ENCODE data around the gene MMP28.
"Not testable (repeated sequence)": the region's sequence is repeated elsewhere in the genome, so short reads cannot be mapped to it uniquely, and the experiment has no call there.

Gene MMP28

GRCh38 chr17:35765756-35766488 lies 29.5 kb downstream of the MMP28 start:
- no peak for DNase-seq

DNA sequence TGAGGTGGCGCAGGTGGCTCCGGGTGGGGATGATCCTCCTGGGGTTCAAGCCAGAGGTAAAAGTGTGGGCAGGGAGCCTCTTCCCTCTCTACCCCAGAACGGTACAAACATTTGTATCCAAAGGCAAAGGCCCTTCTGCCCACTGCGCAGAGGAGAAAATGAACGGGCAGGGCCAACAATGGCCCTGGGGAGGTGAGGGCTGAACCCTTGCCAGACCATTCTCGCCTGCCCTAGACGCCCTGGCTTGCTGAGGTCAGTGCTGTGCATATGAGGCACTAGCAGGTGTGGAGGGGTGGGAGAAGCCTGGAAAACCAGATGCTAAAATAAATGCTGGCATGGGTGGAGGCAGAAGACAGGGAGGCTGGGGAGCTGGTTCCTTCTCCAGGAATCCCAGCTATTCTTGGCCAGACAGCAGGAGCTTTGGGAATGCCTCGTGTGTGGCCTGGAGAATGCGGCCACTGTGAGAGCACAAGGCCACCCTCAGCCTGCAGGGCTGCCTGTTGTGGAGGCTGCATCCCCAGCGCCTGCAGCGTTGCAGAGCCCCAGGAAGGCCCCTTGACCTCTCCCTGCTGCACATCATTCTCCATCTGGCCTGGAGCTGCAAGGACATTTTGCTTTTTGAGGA lies 30.2 kb downstream of the MMP28 start:
- DNase-seq = peak; percentile 38

DNA sequence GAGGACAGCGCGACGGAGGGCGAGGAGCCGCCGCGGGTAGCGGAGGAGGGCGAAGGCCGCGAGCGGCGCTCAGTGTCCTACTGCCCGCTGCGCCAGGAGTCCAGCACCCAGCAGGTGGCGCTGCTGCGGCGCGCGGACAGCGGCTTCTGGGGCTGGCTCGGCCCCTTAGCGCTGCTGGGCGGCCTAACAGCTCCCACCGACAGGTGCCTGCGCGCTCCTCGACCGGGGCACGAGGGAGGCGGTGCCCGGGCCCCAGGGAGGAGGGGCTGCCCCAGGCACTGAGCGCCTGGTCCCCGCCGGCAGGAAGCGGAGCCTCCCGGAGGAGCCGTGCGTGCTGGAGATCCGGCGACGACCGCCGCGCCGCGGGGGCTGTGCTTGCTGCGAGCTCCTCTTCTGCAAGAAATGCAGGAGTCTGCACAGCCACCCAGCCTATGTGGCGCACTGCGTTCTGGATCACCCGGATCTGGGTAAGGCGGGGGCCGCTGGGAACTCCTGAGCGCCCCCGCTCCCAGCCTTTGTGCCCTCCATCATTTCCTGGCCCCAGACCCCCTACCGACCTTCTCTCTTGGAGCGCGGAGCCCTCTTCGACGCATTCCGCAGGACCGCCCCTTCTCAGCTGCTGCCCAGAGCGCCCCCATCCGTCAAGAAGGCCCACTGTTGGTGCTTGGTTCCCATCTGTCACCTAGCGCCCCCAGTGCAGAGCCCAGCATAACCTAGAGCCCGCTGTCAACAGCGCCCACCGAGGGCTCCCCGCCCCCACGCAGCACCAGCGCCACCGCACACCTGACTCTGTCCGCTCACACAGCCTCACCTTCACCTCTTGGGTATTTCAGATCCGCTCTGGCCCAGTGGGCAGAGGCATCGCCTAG lies 31.1 kb downstream of the MMP28 start:
- DNase-seq = peak; percentile 86

DNA sequence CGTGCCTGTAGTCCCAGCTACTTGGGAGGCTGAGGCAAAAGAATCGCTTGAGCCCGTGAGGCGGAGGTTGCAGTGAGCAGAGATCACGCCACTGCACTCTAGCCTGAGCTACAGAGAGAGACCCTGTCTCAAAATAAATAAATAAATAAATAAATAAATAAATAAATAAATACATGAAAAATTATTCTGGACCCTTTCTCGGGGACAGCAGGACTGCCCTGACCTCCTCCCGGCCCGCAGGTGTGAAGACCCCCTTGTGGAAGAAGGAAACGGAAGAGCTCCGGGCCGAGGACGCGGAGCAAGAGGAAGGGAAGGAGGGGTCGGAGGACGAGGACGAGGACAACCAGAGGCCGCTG lies 31.7 kb downstream of the MMP28 start:
- no peak for DNase-seq

DNA sequence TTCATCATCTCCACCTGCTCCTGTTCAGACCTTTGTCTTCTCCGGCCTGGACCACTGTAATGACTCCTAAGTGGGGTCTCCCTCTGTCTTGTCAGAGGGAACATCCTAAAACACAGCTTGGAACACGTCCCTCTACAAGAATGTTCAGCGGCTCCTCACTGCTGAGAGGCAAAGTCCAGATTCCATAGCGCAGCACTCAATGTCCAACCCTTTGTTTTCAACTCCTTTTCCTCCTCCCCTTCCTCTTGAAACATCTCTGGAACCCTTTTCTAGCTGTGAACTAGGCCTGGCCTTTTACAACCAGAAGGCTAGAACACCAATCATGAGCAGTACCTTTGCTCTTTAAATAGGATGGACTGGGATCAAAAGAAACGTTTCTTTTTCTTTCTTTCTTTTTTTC lies 33.8 kb downstream of the MMP28 start:
- DNase-seq = no peak

- DNase-seq = no peak
Measured at GRCh38 chr17:35760587-35760986, 34.9 kb downstream of the MMP28 start, which contains the start of gene C17orf50. Gene C17orf50 (plus strand): TSS chr17:35760887. CDS start chr17:35760942, 55 bp downstream.

DNA sequence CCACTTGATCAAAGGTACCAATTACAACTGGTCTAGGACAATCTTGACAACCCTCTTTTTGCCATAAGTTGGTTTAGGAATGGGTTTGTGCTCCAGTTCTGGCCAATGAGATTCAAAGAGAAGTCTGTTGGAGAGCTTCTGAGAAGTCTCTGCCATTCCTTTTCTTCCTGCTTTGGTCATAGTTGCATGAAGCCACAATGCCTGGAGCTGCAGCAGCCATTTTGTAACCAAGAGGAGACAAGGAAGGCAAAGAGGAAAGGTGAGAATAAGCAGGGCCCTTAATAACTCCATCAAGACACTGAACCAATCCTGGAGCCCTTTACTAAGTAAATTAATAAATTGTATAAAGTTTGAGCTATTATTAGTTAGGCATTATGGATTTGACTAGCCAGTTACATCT lies 38.2 kb downstream of the MMP28 start:
- DNase-seq = no peak

DNA sequence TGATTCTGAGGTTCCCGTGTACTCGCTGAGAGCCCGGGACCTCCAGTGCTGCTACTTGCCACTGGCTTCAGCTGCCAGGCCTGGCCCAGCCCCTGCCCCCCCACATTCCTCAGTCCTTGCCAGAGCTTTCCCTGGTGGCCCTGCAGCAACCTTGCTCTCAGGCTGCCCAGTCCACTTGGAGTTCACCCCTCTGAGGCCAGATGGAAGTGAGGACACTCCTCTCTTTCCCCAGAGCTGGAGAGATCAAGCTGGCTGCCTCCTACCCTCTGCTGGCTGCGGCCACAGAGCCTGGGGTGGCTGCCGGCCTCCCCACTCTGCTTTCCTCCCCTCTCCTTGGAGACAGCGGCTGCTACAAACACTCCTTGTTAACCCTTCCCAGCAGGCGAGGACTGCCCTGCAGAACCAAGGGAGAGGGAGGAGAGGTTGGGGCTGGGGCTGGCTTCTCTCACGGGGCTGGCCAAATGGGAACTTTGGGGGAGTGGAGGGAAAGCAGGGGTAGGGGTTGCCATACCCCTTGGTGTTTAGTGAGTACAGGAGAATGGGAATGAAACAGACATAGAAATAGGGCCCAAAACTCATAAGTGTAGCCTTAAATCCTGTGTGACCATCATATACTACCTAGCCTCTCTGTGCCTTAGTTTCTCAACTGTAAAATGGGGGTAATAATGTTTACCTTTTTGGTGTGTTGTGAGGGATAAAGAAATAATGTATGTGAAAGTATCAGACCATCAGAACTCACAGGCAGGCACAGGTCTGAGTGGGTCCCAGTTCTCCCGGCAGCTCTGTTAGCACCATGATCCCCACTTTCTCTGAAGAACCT lies 42.3 kb downstream of the MMP28 start, which contains the start of gene GAS2L2:
Gene GAS2L2, minus strand, starts transcription at position 295 of the 820 bp plus-strand sequence. CDS start 389 bp downstream, outside the sequence.
- DNase-seq = no peak

DNA sequence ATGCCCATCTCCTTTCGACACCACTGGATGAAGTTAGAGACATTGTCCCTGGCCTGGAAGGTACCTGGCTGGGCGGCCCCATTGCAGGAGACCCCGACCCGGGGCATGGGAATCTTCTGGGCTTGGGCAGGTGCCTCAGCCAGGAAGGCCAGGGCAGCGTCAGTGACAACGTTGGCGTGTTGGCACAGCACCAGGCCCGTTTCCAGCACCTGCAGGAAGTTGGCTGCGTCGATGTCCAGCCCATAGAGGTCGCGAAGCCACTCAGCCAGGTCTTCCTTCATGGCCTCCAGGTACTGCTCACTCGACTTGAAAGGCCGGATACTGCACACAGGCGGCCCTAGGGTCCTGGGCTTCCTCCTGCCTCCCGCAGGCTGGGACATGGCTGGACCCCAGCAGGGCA lies 43.0 kb downstream of the MMP28 start:
- DNase-seq = no peak

DNA sequence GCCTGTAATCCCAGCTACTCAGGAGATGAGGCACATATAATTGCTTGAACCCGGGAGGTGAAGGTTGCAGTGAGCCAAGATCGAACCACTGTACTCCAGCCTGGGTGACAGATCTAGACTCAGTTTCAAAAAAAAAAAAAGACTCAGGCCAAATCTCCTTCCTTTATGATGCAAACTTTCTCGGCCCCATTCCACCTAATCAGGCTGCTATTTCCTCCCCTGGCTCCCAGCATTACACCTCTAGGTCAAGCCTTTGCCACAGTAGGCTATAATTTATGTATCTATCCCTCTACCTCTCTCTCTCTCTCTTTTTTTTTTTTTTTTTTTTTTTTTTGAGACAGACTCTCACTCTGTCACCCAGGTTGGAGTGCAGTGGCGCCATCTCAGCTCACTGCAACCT lies 43.9 kb downstream of the MMP28 start:
- DNase-seq = not testable (repeated sequence)

DNA sequence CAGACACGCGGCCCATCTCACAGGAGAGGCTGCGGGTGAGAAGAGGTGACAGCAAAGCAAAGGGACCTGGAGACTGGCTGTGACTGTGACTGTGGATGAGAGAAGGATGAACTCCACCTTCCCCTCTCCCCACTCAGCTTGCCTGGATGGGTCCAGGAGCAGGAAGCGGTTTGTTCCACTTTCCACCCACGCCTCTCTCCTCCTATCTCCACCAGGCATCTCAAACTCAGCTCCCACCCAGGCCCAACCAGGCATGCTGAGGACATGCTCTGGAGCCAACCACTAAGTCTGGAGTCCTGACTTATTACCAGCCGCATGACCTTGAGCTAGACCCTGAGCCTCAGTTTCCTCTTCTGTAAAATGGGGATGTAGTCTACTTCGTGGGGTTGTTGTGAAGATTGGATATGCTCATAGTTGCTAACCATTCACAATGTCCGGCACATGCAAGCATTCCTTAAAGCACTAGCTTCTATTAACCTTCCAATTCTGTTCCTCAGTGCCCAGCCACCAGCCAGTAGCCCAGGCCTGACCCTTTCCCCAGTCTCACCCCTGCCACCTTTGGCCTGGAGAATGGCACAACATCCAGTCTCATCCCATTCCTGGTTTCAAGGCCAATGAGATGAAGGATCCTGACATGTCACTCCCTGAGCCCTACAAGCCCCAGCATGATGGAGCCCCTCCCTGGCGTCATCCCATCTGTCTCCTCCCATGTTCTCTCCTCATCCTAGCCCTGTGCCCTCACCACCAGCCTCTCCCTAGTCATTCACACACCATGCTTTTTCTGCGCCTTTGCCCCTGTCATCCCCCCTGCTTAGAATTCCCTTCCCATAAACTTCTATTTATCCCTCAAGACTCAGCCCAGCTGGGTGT lies 44.7 kb downstream of the MMP28 start:
- no peak for DNase-seq

GRCh38 chr17:35749560-35750412 lies 45.7 kb downstream of the MMP28 start:
- DNase-seq = no peak

GRCh38 chr17:35748979-35749378 lies 46.5 kb downstream of the MMP28 start:
- no peak for DNase-seq

DNA sequence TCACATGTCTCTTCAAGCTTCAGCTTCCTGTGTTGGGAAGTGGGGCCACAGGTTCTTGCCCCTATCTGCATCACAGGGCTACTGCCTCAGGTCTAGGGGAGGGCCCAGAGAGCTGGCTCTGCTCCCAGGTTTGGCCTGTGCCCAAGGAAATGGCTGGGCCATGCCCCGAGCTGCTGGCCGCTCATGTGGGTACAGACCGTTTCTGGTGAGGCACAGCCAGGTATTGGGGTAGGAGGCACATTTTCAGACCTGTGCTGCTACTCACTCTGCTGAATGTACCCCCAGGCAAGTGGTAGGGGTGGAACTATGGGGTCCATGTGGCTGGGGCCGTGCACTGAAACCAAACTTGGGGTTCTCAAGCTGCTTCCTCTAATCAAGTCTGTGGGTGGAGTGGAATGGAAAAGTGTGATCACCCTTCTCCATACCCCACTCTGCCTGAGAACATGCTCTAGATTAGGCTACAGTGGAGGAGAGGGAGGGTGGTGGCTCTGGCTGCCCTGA lies 47.0 kb downstream of the MMP28 start:
- DNase-seq = no peak

DNA sequence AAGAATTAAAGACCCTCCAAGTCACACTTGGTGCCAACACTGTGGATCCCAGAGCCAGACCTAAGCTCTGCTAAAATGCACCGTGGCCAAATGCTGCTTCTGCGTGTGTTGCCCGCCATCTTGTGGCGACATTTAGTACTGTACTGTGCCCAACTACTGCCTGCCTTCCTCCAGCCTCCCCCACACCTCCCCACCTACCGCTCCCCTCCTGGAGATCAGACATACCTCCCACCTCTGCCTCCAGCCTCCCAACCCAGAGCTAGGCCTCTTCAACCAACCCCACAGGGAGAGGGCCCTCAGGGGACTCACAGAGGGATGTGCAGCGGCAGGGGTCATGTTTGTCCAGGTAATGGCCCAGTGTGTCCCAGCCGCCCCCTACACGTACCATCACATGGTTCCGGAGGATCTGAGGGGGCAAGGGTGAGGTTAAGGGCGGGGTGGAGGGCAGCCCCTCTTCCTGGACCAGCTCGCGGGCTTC lies 47.9 kb downstream of the MMP28 start:
- peak; percentile 73 for DNase-seq

- DNase-seq = no peak
Measured at GRCh38 chr17:35745749-35746320, 49.6 kb downstream of the MMP28 start.

DNA sequence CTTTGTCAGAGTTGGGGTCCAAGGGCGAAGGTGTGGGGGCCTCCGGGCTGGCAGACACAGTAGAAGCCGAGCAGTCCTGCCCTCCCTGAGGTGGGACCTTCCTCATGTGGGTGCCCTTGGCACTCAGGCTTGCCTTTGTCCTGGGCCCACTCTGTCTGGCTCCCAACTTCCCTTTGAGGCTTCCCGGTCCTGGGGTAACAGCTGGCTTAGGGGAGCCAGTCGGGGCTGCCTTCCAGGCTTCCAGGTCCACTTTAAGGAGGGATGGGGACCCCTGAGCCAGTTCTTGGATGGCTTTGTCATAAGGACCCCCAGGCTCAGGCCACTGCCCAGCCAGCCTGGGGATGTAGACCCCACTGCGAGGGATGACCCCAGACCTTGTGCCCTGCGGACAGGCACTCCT lies 50.2 kb downstream of the MMP28 start:
- DNase-seq = no peak

DNA sequence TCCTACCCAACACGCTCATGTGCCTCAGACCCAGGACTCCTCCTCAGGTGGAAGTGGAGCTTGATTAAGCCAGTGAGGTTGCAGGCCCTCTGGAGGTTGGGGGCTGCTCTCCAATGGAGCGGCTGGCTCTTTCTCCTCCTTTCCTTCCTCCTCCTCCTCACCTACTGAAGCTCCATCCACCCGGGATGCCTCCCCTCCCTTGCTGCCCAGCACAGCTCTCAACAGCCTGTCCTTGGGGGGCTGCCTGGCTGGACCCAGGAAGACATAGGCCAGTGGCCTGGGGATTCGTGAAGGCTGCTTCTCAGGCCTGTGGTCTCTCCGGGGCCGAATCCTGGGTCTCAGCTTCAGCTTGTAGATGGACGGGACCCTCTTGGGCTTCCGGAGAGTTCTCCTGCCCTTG lies 50.6 kb downstream of the MMP28 start:
- no peak for DNase-seq

GRCh38 chr17:35743626-35744328 lies 51.7 kb downstream of the MMP28 start:
- no peak for DNase-seq

All from left hindlimb (tissue), 1 donor.